Measurements from ENCODE around the gene RAB35.

RAB35 gene

GRCh38 chr12:120116441-120116791 lies at the start of gene RAB35:
RAB35 (minus strand) TSS chr12:120116753; CDS start chr12:120116650, 103 bp downstream.
- DNase-seq: no peak

DNA sequence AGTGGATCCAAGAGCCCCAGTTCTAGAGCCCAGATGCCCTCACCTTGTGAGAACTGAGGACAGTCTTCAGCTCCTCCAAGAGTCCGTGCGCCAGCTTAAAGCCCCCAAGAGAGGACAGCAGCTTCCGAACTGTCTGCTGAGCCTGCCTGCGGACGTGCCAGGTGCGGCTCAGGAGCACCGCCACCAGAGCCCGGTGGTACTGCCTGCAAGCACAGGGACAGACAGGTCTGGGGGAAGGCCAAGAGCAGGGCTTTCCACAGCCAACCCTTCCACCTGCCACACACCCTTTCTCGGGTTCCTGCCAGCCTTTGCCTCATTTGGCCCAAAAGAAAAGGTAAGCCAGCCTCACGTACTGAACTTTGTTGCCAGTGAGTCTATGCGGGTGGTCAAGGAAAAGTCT lies 47.7 kb upstream of the RAB35 start:
- no peak for DNase-seq

GRCh38 chr12:120162763-120163162 lies 46.2 kb upstream of the RAB35 start:
- no peak for DNase-seq

DNA sequence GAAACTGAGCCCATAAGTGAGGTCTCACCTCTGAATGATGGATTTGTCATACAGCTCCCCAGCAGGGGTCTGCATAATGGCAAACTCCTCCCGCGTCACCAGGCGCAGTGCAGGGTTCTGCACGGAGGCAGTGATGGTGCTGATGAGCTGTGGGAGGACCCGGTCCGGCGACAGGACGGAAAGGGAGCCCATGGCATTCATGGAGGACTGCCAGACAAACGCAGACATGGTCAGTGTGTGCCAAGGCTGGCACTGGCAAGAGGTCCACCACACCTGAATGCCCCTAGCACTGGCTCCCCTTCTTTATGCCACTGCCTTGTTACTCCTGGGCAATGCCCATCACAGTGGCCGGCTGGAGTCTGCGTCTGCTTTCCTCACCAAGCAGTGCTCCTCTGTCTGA lies 45.3 kb upstream of the RAB35 start:
- no peak for DNase-seq

DNA sequence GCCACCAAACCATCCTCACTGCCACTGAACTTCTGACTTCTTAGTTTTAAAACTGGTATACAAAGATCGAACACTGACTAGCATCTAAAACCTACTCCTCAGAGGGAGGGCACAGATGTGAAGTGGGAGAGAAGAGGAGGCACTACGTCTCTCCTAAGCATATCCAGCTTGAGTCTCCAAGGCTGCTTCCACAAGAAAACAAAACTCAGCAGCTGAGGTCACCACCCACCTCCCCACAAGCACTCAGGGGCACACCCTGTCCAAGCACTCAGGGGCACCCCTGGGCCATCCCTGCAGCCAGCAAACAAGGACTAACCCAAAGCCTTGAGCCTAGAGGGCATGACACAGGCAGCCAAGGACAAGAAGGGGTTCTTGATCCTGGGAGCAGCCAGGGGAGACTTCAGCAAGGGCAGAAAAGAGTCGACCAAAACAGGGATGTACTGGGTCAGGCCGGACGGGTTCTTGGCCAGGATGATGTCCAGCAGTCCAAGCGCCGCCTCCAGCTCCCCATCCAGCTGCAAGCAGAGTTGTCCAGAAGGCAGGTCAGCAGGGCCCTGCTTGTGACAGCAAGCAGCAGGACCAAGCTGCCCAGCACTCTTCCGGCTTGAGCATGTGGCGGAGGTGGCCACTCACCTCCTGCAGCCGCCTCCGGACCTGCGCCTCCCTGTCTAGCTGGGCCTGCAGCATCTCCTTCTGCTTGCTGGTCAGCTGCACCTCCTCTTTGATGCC lies 43.1 kb upstream of the RAB35 start:
- no peak for DNase-seq

- no peak for DNase-seq
Measured at GRCh38 chr12:120158351-120158750, 41.8 kb upstream of the RAB35 start.

DNA sequence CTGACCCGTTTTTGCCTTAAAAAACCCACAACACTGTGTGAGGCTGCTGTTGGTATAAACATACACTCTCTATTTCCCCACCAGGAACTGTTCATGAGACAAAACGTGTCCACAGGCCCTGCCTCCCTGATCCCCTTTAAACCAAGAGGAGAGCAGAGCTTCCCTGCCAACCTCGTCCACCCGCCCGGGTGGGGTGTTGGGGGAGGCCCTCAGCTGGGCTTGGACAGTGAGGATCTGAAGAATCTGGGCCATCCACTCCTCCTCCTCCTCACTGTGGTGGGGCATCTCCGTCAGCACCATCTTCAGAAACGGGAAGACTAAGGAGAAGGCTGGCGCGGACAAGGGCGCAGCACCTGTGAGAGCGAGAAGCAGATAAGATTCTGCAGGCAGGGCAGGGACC lies 41.1 kb upstream of the RAB35 start:
- no peak for DNase-seq

DNA sequence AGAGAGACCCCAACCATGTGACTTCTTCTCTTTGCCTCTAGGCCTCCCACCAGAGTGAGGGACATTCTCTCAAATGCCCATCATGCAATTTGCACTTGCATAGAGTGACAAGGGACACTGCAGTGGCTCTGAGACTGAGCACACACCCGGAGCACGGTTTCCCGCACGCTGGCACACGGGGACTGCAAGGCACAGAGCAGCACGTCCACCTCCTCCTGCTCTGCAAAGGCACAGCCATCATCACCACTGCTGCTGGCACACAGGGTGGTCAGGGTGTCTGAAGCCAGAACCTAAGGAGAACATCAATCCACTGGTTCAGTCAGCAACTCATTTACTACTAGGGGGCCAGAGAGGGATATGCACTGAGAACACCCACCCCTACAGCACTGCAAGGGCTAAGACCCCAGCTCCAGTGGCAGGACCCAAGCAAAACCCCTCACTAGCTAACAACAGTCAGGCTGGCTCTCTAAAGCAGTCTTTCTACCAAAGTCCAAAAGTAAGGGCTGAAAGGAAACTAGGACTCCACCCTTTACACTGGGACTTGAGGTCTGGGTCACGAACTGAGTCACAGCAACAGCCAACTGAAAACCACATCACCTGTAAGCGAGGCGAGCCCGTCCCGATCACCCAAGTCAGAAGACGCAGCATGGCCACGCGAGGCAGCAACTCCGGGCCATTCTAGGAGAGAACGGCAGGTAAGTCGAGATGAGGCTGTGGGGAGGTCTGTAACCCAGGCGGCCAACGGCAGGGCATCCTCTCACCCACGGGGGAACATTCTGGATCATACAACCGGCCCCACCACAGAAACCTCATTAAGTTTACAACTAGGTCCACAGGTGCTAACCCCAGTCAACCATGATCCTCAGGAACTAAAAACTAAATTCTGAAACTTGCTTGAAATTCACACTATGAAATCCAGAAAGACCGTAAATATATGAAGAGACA lies 40.0 kb upstream of the RAB35 start:
- no peak for DNase-seq

DNA sequence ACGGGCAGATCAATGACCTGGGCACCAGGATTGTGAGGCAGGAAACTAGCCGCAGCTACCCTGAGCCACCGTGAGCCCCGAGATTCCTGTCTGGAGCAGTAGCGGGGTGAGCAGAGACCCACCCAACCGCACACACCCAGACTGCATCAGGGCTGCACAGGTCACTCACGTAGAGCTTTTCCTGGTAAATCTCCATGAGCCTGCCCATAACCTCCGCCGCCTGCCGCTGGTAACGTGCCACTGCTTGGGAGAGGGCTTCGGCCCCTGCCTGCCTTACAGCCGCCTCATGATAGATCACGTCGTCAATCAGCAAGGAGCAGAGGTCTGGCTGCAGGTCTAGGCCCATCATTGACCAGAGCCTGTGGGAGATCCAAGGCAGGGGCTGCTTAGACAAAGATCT lies 38.5 kb upstream of the RAB35 start:
- no peak for DNase-seq

DNA sequence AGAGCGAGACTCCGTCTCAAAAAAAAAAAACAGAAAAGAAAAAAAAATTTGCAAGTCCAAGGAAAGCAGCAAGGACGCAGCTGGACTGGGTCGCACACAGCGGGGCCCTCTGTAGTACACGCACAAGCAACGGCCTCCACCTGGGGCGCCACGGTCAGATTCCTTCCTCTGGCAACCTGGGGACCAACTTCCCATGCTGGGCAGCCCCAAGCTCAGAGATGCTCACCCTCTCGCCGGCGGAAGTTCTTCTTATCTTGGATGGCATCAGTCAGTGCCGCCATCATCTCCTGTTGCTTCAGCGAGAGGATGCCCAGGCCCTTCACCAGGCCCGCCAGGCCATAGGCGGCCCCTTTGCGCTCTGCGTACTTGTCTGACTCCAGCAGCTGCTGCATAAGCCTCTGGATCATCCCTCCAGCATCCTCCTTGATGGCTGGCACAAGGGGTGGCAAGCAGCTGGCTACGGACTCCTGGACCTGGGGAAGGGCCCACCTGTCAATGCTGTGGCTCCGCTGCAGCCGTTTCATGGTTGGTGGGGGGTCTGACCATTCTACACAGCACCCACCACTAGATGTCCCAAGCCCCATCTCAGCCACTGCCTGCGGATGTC lies 34.5 kb upstream of the RAB35 start:
- no peak for DNase-seq

- no peak for DNase-seq
Measured at GRCh38 chr12:120148011-120148410, 31.5 kb upstream of the RAB35 start.

DNA sequence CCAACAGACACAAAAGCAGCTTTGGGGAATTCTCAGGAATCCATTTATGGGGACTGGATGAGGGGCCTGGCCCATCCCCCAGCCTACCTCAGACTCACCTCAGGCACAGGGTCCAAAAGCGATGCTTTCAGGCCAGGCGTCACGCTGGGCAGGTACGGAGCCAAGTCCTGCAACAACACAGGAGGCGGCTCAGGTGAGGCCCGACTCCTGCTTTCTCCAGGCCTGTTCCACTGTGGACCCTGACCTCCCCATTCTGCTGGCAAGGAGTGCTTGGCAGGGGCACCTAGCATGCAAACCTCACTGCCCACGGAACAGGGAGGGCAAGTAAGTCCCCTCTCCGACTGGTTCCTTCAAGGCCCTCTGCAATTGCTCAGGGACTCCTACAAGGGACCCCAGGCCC lies 28.6 kb upstream of the RAB35 start:
- DNase-seq: no peak

GRCh38 chr12:120144215-120144614 lies 27.7 kb upstream of the RAB35 start:
- no peak for DNase-seq

- no peak for DNase-seq
Measured at GRCh38 chr12:120142231-120142877, 25.8 kb upstream of the RAB35 start.

DNA sequence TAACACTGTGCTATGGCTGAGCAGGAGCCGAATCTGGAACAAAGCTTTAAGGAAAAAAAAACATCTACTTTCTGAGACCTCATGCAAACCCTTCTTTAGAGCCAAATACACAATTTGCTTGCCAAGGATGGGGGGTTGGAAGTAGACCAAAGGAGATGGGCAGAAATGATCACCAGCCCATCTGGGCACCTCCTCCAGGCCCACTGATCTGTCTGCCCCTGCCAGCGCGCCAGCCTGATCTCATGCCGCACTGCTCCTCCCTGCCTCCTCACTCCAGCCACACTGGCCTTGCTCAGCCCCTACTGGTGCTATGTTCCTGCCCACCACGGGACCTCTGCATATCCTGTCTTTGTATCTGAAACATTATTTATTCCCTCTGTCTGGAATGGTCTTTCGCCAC lies 24.8 kb upstream of the RAB35 start:
- no peak for DNase-seq

DNA sequence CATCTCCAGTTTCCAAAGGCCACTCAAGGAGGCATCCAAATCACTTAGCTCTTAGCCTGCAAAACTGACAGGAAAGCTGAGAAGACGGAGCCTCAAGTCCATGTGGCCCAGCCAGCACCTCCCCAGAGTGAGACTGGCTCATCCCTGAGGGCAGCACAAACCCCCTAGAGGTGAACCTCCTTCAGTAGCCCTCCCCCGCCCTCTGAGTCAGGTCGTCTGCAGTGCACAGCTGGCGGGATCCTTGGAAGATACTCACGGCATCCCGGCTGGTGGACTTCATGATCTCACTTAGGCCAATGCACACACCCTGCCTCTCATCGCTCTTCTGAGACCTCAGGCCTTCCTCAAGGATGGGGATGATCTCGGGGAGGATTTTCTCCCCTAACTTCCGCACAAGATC lies 24.1 kb upstream of the RAB35 start:
- no peak for DNase-seq

DNA sequence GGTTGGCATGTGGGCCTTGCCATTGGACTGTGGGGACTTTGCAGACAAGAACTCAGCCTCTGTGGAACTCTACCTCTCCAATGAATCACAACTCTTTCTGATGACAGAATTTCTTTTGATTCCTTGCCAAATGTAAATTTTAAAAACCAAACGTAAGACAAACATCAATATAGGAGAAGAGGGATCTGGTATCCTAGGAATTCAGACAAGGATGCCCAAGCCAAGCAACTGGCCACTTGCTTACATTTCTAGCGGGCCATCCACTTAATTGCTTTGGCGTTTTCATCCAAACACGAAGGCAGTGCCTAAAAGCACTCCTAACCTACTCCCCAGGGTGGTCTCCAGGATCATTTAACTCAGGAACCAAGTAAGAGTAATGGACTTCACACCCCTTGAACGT lies 23.4 kb upstream of the RAB35 start:
- DNase-seq: no peak

GRCh38 chr12:120138366-120138765 lies 21.8 kb upstream of the RAB35 start:
- DNase-seq: no peak

DNA sequence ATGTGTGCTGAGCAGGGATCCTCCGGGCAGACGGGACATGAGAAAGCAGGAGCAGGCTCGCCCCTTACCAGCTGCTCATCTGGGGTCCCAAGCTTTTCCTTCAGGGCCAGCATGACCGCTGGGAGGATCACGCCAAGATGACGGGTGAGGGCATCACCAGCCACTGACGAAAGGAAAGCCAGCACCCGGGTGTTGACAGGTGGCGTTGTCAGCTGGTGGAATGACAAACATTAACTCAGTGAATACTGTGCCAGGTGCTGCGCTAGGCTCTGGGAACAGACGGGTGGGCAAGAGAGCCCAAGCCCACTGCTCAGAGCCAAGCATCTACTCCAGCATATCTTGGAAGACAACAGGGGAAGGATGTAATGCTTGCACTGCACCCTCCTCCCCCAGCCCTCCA lies 21.3 kb upstream of the RAB35 start:
- no peak for DNase-seq

DNA sequence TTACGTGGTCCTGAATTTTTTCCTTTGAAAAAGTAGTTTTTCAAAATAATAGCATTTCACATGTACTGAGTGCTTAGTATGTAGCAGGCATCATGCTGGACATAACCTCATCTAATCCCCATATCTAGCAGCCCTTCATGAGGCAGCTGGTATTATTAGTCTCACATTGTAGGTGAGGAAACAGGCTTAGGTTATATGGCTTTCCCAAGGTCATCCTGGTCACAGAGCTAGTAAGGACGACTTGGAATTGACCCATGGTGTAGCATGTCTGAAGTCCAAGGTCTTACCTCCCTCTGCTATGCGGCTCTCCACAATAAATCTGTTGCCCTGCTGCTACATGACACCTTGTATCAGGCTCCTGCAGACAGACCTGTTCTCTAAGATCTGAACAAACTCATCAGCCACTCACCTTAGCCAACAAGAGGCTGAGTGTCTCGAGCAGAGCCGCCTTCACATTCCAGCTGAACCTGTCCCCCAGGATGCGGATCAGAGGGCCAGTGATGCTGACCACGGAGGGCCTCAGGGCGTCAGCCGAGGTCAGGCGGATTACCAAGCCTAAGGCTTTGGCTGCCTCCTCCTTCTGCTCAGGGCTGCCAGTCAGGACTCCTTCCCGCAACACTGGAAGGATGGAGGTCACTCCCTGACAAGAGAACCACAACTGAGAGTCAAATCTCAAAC lies 19.7 kb upstream of the RAB35 start:
- DNase-seq: no peak

DNA sequence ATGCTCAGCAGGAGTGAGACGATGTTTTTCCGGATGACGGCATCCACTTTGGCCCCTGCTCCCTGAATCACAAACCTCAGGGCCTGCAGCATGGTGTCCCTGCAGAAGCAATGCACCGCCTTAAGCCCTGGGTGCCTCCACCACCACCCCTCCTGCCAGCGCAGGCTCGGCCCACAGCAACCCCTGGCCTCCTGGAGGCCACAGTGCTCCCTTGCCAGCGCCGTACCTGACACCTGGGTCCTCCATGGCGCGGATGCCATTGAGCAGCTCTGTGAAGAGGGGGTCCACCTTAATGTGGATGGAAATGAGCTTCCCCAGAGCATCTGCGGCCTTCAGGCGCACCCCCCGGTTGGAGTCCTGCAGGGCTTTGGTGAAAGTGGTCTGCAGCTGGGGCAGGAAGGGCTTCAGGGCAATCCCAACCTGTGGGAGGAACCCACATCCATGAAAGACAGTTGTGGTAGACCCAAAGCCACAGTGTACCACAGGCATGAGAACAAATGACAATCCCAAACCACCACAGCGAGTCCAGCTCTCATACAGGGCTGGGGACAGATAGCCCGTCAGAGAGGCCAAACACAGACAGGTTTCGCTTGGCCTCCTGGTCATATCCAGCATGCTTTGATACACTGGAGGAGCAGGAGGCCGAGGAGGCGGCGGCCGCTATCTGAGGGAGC lies 17.9 kb upstream of the RAB35 start:
- DNase-seq: no peak

GRCh38 chr12:120132863-120133385 lies 16.4 kb upstream of the RAB35 start:
- peak; percentile 7 for DNase-seq

Data from CD4-positive, alpha-beta T cell treated with Interferon gamma for 1 hour (primary cell).